T1000 (cell line): ENCODE measurements around the gene ITGAL.
"Not testable (repeated sequence)": the region's sequence is repeated elsewhere in the genome, so short reads cannot be mapped to it uniquely, and the experiment has no call there.

Experiments
- DNase-seq: peaks from one replicate; lab custom pipeline; 2025; ENCODE audit warnings: mixed read lengths; lab: John Stamatoyannopoulos, UW

ITGAL gene

DNA sequence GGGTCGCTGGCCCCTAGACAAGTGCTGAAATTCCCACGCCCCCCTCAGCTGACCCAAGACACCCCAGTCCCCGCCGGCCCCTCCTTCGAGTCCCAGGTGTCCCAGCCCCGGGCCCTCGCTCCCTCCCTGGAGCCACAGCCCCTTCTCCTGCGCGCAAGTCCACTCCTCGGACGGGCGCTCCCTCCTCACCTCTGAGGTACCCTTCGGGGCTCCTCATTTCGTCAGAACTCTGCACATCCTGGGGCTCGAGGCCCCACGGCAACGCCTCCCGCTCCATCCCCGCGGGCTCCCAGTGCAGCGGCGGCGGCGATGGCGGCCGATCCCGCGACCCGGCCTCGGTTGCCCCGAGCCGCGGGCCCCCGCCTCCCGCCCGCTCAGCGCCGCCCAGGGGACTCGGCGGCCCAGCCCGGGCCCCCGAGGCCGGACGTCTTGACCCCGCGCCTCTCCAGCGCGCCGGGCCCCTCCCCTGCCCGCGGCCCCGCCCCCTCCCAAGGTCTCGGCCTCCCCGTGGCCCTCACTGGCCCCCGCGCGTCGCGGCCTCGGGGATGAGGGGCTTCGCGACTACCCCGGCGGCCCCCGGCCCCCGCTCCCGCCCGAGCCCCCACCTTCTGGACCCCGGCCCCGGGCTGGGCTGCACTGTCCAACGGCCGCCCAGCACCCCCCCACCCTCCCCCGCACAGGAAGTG lies 53.7 kb downstream of the ITGAL start, which contains the start of gene ZNF768:
ZNF768 (minus strand) TSS at position 430 of the 686 bp plus-strand sequence; CDS start at position 277, 153 bp downstream.
- DNase-seq, result no peak

DNA sequence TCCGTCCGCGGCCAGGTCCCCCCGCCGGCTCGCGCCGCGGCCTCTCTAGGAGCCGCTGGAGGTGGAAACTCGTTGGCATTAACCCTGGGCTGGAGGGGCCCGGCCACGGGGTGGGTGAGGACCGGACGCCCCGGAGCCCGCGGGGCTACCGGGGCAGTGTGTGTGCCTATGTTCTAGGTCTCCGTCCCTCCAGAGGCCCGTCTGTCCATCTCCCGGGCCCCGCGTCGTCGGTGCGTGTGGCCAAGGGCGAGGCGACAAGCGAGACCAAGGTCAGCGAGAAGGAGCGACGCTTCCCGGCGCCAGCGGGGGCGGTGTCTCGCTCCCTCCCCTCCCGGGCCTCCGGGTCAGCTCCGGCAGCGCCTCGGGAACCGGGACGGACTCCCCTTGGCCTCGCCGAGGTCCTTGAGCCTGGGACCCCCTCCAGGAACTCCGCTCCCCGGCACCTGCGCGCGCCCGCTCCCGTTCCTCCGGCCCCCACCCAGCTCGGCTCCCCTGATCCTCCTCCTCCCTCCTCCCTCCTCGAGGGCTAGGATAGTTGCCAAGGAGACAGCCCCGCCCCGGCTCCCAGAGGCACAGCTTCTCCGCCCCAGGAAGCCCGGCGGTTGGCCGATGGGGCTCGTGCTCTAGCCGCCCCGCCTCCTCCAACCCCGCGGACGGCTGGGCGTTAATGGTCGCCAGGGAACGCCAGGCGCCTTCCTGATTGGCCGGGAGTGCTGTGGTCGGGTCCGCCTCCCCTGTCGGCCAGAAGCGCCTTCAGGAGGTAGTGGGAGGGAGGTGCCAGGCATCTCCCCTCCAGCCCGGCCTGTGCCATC lies 54.5 kb downstream of the ITGAL start:
- peak; percentile 98 for DNase-seq

DNA sequence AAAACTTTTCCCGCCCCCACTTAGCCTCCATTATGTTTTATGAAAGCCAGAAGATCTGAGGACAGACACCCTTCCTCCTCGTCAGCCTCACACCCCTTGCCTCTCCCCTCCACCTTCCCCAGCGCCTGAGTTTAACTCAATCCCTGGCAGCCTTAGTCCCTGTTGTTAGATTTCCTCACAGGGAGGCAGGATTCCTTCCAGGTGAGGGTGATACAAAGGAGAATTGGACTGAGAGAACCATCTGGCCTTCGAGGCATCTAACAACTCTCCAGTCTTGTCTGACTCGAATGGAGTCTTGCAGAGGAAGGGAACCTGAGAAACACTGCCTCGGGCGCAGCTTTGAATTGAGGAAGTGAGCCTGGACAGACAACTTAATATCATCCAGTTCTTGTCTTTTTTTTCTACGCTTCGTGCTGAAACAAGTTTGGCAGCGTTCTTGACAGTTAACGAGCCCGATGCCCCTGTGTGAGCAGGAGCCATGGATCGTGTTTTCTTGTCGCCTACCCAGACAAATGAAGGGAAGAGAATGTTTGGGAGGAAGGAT lies 55.2 kb downstream of the ITGAL start:
- DNase-seq, result no peak

DNA sequence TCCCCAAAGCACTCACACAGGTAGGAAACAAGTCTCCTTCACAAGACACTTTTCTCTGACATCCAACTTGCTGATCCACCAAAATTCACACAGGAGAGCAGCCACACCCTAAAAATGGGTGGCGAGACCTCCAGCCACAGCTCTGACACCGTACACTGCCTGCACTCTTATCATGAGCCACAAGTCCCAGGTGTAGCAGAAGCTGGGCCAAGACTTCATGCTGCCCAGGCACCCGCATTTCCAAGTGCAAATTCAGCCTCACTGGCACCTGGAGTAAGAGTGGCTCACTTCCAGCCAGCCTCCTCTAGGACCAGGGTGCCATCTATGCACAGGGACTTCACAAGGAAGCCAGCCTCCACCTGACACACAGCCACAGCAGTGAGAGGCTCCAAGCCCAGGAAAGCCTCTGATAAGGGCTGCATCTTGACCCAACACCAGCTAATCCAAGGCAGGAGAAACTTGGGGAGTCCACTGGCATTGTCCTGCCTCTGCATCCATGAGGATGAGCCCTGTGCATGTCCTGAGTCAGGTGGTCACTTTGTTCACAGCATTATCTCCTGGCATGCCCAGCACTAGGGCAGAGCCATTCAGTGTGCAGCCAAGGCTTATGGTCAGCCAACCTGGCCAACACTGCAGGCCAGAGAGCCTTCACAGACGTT lies 56.4 kb downstream of the ITGAL start:
- DNase-seq, result no peak

DNA sequence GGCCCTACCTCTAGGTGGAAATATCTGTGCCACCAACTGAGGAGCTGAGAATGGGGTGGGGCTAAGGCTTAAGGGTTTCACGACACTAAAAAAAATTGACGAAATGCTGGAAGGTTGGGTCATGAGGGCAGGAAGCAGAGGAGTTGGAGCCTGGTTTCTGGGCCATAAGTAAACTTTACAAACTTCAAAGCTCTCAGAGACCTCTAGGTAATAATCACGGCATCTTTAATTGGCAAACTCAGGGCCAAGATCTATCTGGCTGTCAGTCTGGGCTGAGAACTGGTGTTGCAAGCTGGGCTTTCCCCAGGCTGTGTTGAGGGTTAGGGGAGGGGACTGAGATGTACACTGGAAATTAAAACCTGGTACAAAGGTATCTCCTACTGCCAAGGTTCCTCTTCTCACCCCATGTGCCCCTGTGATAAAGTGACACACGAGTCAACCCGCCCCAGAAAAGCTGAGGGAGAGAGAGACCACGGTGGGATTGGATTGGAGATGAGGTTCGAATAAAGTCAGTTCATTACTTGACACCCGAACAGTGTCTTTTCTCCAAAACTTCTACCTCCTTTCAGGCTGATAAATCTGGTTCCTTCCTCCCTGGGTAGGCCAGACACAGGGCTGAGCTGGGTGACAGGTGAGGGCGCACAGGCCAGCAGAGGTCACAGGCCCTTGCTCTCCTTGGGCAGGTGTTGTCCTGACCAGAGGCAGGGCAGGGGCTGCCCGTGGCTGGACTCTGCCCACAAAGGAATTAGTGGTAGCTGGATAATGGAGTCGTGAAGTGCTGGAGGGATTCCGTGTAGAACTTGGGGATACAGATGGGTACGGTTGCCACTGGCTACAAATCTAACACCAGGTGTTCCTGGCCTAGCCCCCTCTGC lies 57.9 kb downstream of the ITGAL start:
- no peak for DNase-seq

DNA sequence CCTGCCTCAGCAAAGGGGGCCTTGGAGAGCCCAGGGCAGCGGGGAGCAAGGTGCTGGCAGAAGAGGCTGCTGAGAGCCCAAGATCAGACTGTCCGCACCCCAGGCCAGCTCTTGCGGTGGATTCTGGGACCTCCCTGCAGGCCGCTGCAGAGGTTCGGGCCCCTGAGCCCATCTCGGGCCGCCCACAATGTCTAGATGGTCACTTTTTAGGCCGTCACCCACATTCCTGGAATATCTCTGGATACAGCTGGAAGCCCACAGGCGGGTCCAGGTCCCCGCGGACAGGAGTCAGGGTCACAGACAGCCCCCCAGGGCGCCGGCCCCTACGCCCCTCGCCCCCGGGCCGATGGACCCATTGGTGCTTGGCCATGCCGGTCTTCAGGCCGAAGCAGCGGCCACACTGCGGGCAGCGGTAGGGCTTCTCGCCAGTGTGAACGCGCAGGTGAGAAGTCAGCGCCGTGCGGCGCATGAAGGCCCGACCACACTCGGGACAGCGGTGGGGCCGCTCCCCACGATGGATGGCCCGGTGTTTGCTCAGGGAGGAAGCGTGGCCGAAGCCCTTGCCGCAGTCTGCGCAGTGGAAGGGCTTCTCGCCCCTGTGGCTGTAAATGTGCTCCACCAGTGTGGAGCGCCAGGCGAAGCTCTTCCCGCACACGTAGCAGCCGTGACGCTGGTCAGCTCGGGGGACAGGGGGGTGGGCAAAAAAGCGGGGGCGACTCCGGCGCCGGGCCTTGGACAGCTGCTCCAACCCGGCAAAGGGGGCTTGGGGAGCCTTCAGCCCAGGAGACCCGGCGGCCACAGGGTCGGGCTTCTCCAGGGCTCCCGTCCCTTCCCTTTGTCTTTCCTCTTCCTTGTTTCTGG lies 60.0 kb downstream of the ITGAL start:
- no peak for DNase-seq

DNA sequence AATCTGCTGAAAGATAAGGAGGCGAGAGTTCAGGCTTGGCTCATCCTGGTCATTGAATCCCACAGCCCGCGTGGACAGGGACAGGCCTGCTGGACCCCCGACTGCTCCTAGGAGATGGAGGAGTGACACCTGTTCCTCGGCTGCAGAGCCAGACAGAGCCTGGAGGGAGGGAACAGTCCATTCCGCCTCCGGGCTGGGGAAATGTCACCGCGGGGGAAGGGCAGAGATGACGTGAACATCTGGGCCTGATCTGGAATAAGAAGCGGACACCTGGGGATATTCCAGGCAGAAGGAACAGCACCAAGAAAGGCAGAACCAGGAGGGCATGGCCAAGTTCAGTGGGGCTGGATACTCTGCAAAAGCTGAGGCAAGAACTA lies 60.6 kb downstream of the ITGAL start:
- no peak for DNase-seq

DNA sequence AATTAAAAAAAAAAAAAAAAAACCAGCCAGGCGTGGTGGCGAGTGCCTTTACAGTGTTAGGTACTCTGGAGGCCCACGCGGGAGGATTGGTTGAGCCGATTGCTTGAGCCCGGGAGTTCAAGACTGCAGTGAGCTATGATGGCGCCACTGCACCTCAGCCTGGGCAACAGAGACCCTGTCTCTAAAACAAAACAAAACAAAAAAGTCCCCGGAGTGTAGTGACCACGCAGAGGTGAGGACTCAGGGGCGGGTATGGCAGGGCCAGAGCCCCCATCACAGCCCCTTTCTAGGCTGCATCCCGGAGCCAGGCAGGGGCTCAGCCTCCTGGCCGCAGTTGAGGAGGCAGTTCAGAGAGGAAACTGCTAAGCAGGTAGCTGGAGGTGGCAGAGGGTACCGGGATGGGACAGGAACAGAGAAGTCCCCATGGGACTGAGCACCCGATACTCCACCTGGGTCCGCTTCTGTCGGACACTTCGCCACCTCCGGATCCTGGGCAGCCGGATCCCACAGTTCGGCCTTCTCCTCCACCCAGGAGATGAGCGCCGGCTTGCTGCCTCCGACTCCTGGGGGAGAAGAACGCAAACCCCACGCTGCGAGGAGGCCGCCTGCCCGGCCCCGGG lies 61.3 kb downstream of the ITGAL start:
- no peak for DNase-seq

DNA sequence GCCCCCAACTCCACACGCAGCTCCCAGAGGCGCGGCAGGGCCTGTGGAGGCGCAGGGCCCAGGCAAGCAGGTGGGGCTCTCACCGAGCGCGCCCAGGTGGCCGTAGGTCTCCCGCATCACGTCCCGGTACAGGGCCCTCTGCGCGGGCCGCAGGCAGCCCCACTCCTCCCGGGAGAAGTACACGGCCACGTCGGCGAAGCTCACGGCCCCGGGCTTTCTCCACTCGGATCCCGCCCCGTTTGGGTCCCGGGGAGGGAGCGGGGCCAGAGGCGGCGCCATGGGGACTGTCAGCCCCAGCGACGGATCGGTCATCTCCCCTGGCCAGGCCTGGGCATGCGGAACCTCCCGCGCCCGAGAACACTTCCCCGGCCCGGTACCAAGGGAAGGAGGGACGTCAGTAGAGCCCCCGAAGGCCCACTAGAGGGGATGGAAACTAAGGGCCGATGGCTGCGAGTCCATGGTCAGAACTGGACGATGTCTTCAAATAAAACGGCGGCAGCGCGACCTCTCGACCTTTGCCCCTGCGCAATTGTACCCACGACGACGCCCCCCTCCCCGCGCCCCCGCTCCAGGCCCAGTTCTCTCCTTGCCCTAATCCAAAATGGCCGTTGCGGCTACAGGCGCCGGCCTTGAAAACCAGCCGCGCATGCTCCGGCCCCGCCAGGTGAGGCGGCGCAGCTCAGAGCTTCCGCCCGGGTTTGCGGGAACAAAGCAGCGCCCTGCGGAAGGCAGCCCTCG lies 62.0 kb downstream of the ITGAL start, which contains the start of gene ZNF747:
ZNF747 (minus strand) TSS at position 491 of the 738 bp plus-strand sequence; CDS start at position 312, 179 bp downstream.
- DNase-seq, result peak; percentile 64

DNA sequence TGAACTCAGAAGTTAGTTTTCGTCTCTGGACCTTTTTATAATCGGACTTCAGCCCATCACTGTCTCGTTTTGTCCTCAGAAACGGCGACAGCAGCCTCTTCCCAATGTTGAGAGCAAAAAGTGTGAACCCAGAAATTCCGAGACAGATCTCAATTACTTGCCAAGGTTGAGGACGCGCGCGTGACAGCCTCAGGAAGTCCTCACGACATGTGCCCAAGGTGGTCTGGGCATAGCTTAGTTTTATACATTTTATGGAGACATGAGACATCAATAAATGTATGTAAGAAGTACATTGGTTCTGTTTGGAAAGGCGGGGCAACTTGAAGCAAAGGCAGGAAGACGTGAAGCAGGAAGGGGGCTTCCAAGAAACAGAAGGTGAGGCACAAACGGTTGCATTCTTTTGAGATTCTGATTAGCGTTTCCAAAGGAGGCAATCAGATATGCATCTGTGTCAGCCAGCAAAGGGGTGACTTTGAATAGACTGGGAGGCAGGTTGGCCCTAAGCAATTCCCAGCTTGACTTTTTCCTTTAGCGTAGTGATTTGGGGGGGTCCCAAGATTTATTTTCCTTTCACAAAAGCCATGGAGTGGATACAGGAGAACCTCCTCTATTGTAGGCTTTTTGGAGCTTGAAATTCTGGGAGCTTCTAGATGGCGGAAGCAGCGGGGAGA lies 62.7 kb downstream of the ITGAL start:
- no peak for DNase-seq

DNA sequence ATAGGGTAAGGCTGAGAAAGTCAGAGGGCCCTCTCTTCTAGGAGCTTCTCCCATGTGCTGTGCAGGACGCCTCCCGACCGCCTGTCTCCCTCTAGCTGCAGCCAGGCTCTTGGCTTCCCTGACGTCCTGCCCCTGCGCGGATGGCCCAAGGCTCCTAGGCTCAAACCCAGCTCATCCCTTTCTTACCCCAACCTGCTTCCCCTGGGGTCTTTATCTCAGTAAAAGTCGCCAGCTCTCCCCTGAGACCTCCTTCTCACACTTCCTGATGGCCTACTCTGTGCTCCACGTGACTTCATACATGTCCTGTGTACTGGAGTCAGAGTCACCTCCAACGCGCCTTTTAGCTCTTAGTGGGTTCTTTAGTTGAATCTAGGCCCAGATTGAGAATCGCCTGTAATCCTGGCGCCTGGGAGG lies 63.2 kb downstream of the ITGAL start:
- no peak for DNase-seq

DNA sequence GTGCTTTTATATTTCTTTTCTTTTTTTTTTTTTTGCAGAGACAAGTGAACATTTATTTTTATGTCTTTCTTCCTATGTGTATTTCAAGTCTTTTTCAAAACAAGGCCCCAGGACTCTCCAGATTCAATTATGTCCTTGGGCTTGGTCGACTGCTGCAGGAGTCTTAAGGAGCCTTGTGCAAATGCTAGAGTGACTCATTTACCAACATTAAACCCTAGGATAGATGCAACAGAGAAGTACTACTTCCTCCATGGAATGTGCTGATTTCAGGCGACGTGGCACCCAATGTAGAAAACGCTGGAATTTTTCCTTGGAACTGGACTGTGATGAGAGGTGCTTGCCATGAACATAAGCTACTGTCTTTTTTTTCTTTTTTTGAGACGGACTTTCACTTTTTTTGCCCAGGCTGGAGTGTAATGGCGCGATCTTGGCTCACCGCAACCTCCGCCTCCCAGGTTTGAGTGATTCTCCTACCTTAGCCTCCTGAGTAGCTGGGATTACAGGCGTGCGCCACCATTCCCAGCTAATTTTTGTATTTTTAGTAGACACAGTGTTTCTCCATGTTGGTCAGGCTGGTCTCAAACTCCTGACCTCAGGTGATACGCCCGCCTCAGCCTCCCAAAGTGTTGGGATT lies 64.0 kb downstream of the ITGAL start:
- DNase-seq, result not testable (repeated sequence)

DNA sequence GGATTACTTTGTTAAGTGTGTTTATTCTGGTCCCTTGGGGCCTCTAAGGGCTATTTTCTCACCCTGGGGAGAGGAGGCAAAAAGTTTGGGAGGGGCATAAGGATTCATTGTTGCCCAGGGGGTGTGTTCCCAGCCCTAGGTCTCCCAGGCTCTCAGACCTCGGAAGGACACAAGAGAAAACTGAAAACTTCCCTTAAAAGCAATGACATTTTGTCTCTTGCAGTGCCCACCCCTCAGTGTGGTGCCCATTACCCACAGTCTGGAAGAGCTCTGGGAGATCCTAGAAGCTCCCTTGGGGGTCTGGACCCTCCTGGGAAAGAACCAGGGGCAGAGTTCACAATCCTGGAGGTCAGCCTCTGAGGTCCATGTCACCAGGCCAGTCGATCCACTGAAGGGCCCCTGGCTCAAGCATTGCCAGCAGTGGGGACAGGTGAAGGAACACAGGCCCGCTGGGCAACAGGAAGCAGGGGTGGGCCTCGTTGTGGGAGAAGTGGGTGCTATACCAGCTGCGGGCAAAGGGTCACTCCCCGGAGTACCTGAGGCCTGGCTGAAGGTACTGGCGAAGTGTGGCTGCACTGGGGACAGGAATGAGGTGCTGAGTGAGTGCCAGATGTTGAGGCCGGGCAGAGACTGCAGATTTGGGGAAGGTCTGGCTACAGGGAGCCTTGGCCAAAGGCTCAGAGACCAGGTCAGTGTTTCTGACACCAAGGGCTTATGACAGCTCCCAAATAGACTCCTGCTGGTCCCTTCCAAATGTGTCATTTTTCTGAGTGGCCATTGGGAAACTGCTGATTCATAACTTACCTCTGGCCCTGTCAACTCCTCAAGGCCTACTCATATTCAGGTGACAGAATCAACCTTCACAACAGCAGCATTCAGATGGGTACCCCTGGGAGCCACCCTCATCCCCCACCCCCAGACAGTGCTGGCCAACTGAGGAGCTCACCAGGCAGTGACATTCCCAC lies 66.7 kb downstream of the ITGAL start:
- no peak for DNase-seq

DNA sequence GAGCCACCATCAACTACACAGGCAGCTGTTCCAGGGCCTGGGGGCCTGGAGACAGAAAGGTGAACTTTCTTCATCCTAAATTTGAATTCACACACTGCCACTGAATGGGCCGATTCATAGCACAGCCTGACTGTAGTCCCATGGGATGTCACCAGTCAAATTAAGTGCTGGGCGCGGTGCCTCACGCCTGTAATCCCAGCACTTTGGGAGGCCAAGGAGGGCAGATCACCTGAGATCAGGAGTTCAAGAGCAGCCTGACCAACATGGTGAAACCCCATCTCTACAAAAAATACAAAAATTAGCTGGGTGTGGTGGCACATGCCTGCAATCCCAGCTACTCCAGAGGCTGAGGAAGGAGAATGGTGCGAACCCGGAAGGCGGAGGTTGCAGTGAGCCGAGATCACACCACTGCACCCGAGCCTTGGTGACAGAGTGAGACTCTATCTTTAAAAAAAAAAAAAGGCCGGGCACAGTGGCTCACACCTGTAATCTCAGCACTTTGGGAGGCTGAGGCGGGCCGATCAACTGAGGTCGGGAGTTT lies 67.5 kb downstream of the ITGAL start:
- not testable (repeated sequence) for DNase-seq

DNA sequence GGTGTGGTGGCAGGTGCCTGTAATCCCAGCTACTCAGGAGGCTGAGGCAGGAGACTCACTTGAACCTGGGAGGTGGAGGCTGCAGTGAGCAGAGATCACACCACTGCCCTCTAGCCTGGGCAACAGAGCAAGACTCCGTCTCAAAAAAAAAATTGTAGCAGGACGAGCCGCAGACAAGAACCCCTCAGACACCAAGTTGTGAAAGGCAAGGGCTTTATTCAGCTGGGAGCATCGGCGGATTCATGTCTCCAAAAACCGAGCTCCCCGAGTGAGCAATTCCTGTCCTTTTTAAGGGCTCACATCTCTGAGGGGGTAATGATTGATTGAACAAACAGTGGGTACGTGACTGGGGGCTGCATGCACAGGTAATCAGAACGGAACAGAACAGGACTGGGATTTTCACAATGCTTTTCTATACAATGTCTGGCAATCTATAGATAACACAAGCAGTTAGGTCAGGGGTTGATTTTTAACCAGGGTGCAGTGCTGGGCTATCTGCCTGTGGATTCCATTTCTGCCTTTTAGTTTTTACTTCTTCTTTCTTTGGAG lies 68.4 kb downstream of the ITGAL start:
- DNase-seq, result not testable (repeated sequence)
